Caco-2 (cell line): Measurements from ENCODE around the gene ARAP3. TPM values are rescaled to one million over a fixed set of nuclear protein-coding genes. Genes with fewer than 3 reads are reported as not detected.

Experiments
- BruUV-seq: library from RNA; stranded (reverse); fragments of 400-500 nt; replicated peaks from 2 replicates; lab custom pipeline; 2021; lab: Mats Ljungman, UMichigan
- CTCF ChIA-PET: fragments of 300-600 bp; sonication (Branson Sonifier 250); formaldehyde crosslinking; loops from one replicate; lab custom pipeline; 2022; ENCODE audit warnings: antibody characterized with exemption; lab: Charles Lee
- POLR2A ChIA-PET: fragments of 300-600 bp; sonication (Branson Sonifier 250); formaldehyde crosslinking; loops from one replicate; lab custom pipeline; 2022; ENCODE audit warnings: antibody characterized with exemption; lab: Charles Lee
- DNase-seq, 2 experiments: peaks; one replicate each; pipeline versions ENCODE4 v3.0.0 to v3.0.0-alpha.2; 2020 to 2022
- H3K27me3 ChIP-seq: replicated peaks from 2 replicates; pipeline ENCODE4 v1.6.0; 2011; ENCODE audit warnings: low read length; ENCODE audit not compliant: control insufficient read depth, insufficient read depth
- H3K36me3 ChIP-seq: 2 replicates; pipeline ENCODE4 v1.5.1; 2011; ENCODE audit warnings: low read length; ENCODE audit not compliant: control insufficient read depth, insufficient read depth
- H3K4me1 ChIP-seq: fragments of 250-450 bp; sonication (Bioruptor Pico); 2 replicates; pipeline ENCODE4 v1.5.1; 2020; ENCODE audit warnings: mild to moderate bottlenecking
- H3K4me3 ChIP-seq: 2 replicates; pipeline ENCODE4 v1.5.1; 2011; ENCODE audit warnings: low read depth, mild to moderate bottlenecking, control low read depth, low read length
- H3K9me3 ChIP-seq: fragments of 250-450 bp; sonication (Bioruptor Pico); 2 replicates; pipeline ENCODE4 v1.5.1; 2020; ENCODE audit warnings: mild to moderate bottlenecking, moderate library complexity
- H3K27ac Mint-ChIP-seq: one replicate; pipeline ENCODE4 v1.8.0; 2022; ENCODE audit warnings: mixed read lengths; ENCODE audit not compliant: unreplicated experiment
- H3K27me3 Mint-ChIP-seq: one replicate; pipeline ENCODE4 v1.8.0; 2022; ENCODE audit warnings: mixed read lengths; ENCODE audit not compliant: insufficient read depth, unreplicated experiment
- H3K36me3 Mint-ChIP-seq: one replicate; pipeline ENCODE4 v1.8.0; 2022; ENCODE audit warnings: mild to moderate bottlenecking, mixed read lengths; ENCODE audit not compliant: insufficient read depth, unreplicated experiment
- H3K4me1 Mint-ChIP-seq: one replicate; pipeline ENCODE4 v1.8.0; 2022; ENCODE audit warnings: low read depth, mixed read lengths; ENCODE audit not compliant: unreplicated experiment
- H3K4me3 Mint-ChIP-seq: one replicate; pipeline ENCODE4 v1.8.0; 2022; ENCODE audit warnings: mild to moderate bottlenecking, moderate library complexity, mixed read lengths; ENCODE audit not compliant: unreplicated experiment
- H3K9me3 Mint-ChIP-seq: one replicate; pipeline ENCODE4 v1.8.0; 2022; ENCODE audit warnings: mixed read lengths; ENCODE audit not compliant: unreplicated experiment
- CTCF ChIP-seq, 2 experiments: fragments of 200-600 bp in 1 of 2; IDR thresholded peaks; 1 replicate in 1 of 2; 2 replicates in 1 of 2; pipeline versions ENCODE4 v1.5.1 to v1.8.0; 2011 to 2022; ENCODE audit warnings: antibody characterized with exemption in 1 of 2, control low read depth in 1 of 2, inconsistent platforms in 1 of 2, low read depth in 1 of 2, low read length in 1 of 2, mild to moderate bottlenecking in 1 of 2, moderate library complexity in 1 of 2; ENCODE audit not compliant: insufficient read depth in 1 of 2, severe bottlenecking in 1 of 2, unreplicated experiment in 1 of 2
- intact Hi-C: fragments of 100-400 bp; cut with micrococcal nuclease; formaldehyde crosslinking; loops from one replicate; pipeline ENCODE4 v1.10.0; 2022; ENCODE audit not compliant: unreplicated experiment
- total RNA-seq: library from RNA; stranded (reverse); gene quantifications from 2 replicates; pipeline ENCODE4 v1.2.3, GENCODE V29; 2022

The ARAP3 gene
- total RNA-seq, 1 experiment from 2014 or later = 6.3 TPM

GRCh38 chr5:141672071-141672840, 9.8 kb downstream of the ARAP3 start:
- Mint-ChIP-seq H3K36me3 (no peaks in the 10 kb centered on the region), H3K27ac (no peak overlapping the region), H3K9me3 (no peaks in the 10 kb centered on the region), H3K4me3 (no peak overlapping the region), H3K27me3 (no peaks in the 10 kb centered on the region), H3K4me1 (no peaks in the 10 kb centered on the region)
- ChIA-PET CTCF (no interaction called here), POLR2A (no interaction called here)
- no TSS peak for BruUV-seq
- no peak for DNase-seq
- no peak for TF ChIP-seq CTCF (IDR thresholded peaks at IDR 0.05; ENCODE audit: insufficient read depth in 1 of 2, low read depth in 1 of 2, low read length in 1 of 2, severe bottlenecking in 1 of 2, unreplicated experiment in 1 of 2)
- Histone ChIP-seq H3K4me1 (no peaks in the 10 kb centered on the region), H3K9me3 (no peaks in the 10 kb centered on the region), H3K4me3 (no peak overlapping the region), H3K27me3 (no peaks in the 10 kb centered on the region), H3K36me3 (no peaks in the 10 kb centered on the region)
- intact Hi-C loops = no loop called here

- Histone ChIP-seq H3K4me1 (no peaks in the 10 kb centered on the region), H3K9me3 (no peaks in the 10 kb centered on the region), H3K4me3 (no peak overlapping the region), H3K27me3 (no peaks in the 10 kb centered on the region), H3K36me3 (no peaks in the 10 kb centered on the region)
- H3K27me3 Mint-ChIP-seq = no peaks in the 10 kb centered on the region
- no TSS peak for BruUV-seq
- ChIA-PET POLR2A (no interaction called here), CTCF (interaction anchor here (0.9 to 1.6 kb wide), 4 partner anchors 12 to 291 kb away, joined by 3 to 6 read pairs (median 4); partner anchors contain the start of gene ARAP3)
- no peaks in the 10 kb centered on the region for H3K9me3 Mint-ChIP-seq
- intact Hi-C loops = loop anchor here (1.0 kb wide), 1 partner anchor 13 kb away; the partner anchor contains the start of gene ARAP3
- no peak overlapping the region for H3K27ac Mint-ChIP-seq
- no peaks in the 10 kb centered on the region for H3K4me1 Mint-ChIP-seq
- no peaks in the 10 kb centered on the region for H3K36me3 Mint-ChIP-seq
- TF ChIP-seq CTCF (IDR thresholded peaks at IDR 0.05; ENCODE audit: insufficient read depth in 1 of 2, low read depth in 1 of 2, low read length in 1 of 2, severe bottlenecking in 1 of 2, unreplicated experiment in 1 of 2) = no peak
- DNase-seq = no peak
- H3K4me3 Mint-ChIP-seq = no peak overlapping the region
Measured at GRCh38 chr5:141669520-141669919, 12.5 kb downstream of the ARAP3 start.

DNA sequence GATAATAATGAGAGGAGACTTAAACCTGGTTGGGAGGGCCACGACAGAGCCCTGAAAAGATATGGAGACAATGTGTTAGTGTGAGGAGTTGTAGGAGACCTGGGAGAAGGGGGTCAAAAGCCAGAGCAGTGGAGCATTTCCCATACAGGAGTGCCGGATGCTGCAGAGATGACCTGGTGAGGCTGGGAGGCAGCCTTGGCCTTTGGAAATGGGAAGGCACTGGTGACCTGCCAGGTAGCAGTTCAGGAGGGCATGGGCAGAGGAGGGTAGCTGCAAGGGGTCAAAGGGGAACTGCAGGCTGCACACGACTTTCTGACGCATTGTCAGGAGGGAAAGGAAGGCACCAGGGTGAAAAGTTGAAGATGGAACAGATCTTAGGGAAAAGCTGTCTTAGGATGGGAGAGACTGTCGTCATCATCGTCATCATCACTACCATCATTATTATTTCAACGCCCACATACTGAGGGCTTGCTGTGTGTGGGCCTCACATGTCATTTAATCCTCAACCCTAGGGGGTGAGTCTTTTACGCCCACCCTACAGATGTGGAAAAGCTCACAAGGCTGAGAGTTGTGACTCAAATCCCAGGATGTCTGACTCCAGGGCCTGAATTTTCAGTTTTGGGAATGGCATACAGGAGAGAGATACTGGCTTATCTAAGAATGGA, 13.3 kb downstream of the ARAP3 start:
- POLR2A ChIA-PET = no interaction called here
- no peaks in the 10 kb centered on the region for H3K36me3 Mint-ChIP-seq

More for the DNA sequence above, 13.3 kb downstream of the ARAP3 start:
- H3K4me3 ChIP-seq = no peak overlapping the region
- Mint-ChIP-seq H3K27ac (no peak overlapping the region), H3K27me3 (no peaks in the 10 kb centered on the region), H3K4me1 (no peaks in the 10 kb centered on the region), H3K9me3 (no peaks in the 10 kb centered on the region), H3K4me3 (no peak overlapping the region)
- no peak for DNase-seq
- no peaks in the 10 kb centered on the region for H3K36me3 ChIP-seq
- no peaks in the 10 kb centered on the region for H3K4me1 ChIP-seq
- no peaks in the 10 kb centered on the region for H3K9me3 ChIP-seq
- intact Hi-C loops = loop anchor here (1.0 kb wide), 1 partner anchor 14 kb away; the partner anchor contains the start of gene ARAP3
- BruUV-seq = no TSS peak
- TF ChIP-seq CTCF (IDR thresholded peaks at IDR 0.05; ENCODE audit: insufficient read depth in 1 of 2, low read depth in 1 of 2, low read length in 1 of 2, severe bottlenecking in 1 of 2, unreplicated experiment in 1 of 2) = no peak
- CTCF ChIA-PET = interaction anchor here (0.6 to 1.6 kb wide), 5 partner anchors 13 to 292 kb away, joined by 3 to 6 read pairs (median 4); partner anchors contain the start of gene ARAP3
- no peaks in the 10 kb centered on the region for H3K27me3 ChIP-seq
